Measurements from ENCODE around the gene PLEKHA4.
A peak's percentile ranks its signal among the peaks of the same experiment; 100 is the strongest.
"Not testable (repeated sequence)": the region's sequence is repeated elsewhere in the genome, so short reads cannot be mapped to it uniquely, and the experiment has no call there.

The PLEKHA4 gene

GRCh38 chr19:48868114-48868886 is at the start of gene PLEKHA4:
TSS of gene PLEKHA4 (minus strand) at chr19:48868617. CDS start at chr19:48867620, 997 bp downstream.
- DNase-seq = no peak

GRCh38 chr19:48918071-48918470 is 49.7 kb upstream of the PLEKHA4 start:
- no peak for DNase-seq

- DNase-seq = no peak
Measured at GRCh38 chr19:48915757-48916156, 47.3 kb upstream of the PLEKHA4 start.

GRCh38 chr19:48914181-48914580 is 45.8 kb upstream of the PLEKHA4 start:
- DNase-seq = no peak

- DNase-seq = peak; percentile 41
Measured at GRCh38 chr19:48913114-48913889, 44.9 kb upstream of the PLEKHA4 start.

- no peak for DNase-seq
Measured at GRCh38 chr19:48910803-48911202, 42.4 kb upstream of the PLEKHA4 start.

- DNase-seq = not testable (repeated sequence)
Measured at GRCh38 chr19:48909424-48910077, 41.1 kb upstream of the PLEKHA4 start.

GRCh38 chr19:48907671-48908070 is 39.3 kb upstream of the PLEKHA4 start:
- DNase-seq = no peak

GRCh38 chr19:48906324-48906723 is 37.9 kb upstream of the PLEKHA4 start:
- DNase-seq = no peak

- DNase-seq = no peak
Measured at GRCh38 chr19:48905664-48906063, 37.2 kb upstream of the PLEKHA4 start.

- not testable (repeated sequence) for DNase-seq
Measured at GRCh38 chr19:48903788-48904187, 35.4 kb upstream of the PLEKHA4 start.

- DNase-seq = not testable (repeated sequence)
Measured at GRCh38 chr19:48902291-48902690, 33.9 kb upstream of the PLEKHA4 start.

- peak; percentile 16 for DNase-seq
Measured at GRCh38 chr19:48900477-48901406, 32.3 kb upstream of the PLEKHA4 start.

- DNase-seq = peak; percentile 100
Measured at GRCh38 chr19:48899781-48900476, 31.5 kb upstream of the PLEKHA4 start, which contains the start of gene NUCB1. TSS of gene NUCB1 (plus strand) at chr19:48900312. CDS start at chr19:48900797, 485 bp downstream.

- DNase-seq = not testable (repeated sequence)
Measured at GRCh38 chr19:48899386-48899749, 31.0 kb upstream of the PLEKHA4 start.

- DNase-seq = no peak
Measured at GRCh38 chr19:48897181-48897580, 28.8 kb upstream of the PLEKHA4 start.

GRCh38 chr19:48896191-48896720 is 27.8 kb upstream of the PLEKHA4 start:
- peak; percentile 71 for DNase-seq

GRCh38 chr19:48895226-48895625 is 26.8 kb upstream of the PLEKHA4 start:
- DNase-seq = no peak

GRCh38 chr19:48890551-48890950 is 22.1 kb upstream of the PLEKHA4 start:
- DNase-seq = no peak

- not testable (repeated sequence) for DNase-seq
Measured at GRCh38 chr19:48889496-48889895, 21.1 kb upstream of the PLEKHA4 start.

- DNase-seq = no peak
Measured at GRCh38 chr19:48887861-48888612, 19.6 kb upstream of the PLEKHA4 start.
